Ramos (cell line): ENCODE measurements around the gene CCNG1.
"Not testable (repeated sequence)": the region's sequence is repeated elsewhere in the genome, so short reads cannot be mapped to it uniquely, and the experiment has no call there.

ENCODE experiments used
- in situ Hi-C: fragments of 300-500 bp; cut with MboI; formaldehyde crosslinking; loops from one replicate; pipeline ENCODE4 v1.14.3; 2022; ENCODE audit warnings: low sequenced_read_pairs; ENCODE audit not compliant: unreplicated experiment

CCNG1 gene

GRCh38 chr5:163437309-163438182 is at the start of gene CCNG1:
Gene CCNG1, plus strand, starts transcription at chr5:163437595. Its CDS starts 1,662 bp downstream, at chr5:163439257.
- in situ Hi-C loops, result no loop called here

GRCh38 chr5:163395792-163396191 is 41.6 kb upstream of the CCNG1 start:
- in situ Hi-C loops, result no loop called here

- in situ Hi-C loops, result not testable (repeated sequence)
Measured at GRCh38 chr5:163396818-163397340, 40.5 kb upstream of the CCNG1 start.

GRCh38 chr5:163397354-163397753 is 40.0 kb upstream of the CCNG1 start:
- in situ Hi-C loops, result no loop called here

- in situ Hi-C loops, result no loop called here
Measured at GRCh38 chr5:163399923-163400322, 37.5 kb upstream of the CCNG1 start.

GRCh38 chr5:163401271-163401670 is 36.1 kb upstream of the CCNG1 start:
- in situ Hi-C loops, result no loop called here

- in situ Hi-C loops, result no loop called here
Measured at GRCh38 chr5:163402007-163402406, 35.4 kb upstream of the CCNG1 start.

GRCh38 chr5:163404364-163405173 is 32.8 kb upstream of the CCNG1 start:
- in situ Hi-C loops, result no loop called here

- in situ Hi-C loops, result no loop called here
Measured at GRCh38 chr5:163407034-163407655, 30.2 kb upstream of the CCNG1 start.

- in situ Hi-C loops, result no loop called here
Measured at GRCh38 chr5:163408311-163408923, 29.0 kb upstream of the CCNG1 start.

GRCh38 chr5:163409384-163409783 is 28.0 kb upstream of the CCNG1 start:
- in situ Hi-C loops, result no loop called here

GRCh38 chr5:163410505-163410904 is 26.9 kb upstream of the CCNG1 start:
- in situ Hi-C loops, result no loop called here

- in situ Hi-C loops, result not testable (repeated sequence)
Measured at GRCh38 chr5:163415673-163416072, 21.7 kb upstream of the CCNG1 start.

- in situ Hi-C loops, result no loop called here
Measured at GRCh38 chr5:163424836-163425235, 12.6 kb upstream of the CCNG1 start.

- in situ Hi-C loops, result not testable (repeated sequence)
Measured at GRCh38 chr5:163426128-163426527, 11.3 kb upstream of the CCNG1 start.

GRCh38 chr5:163432544-163432943 is 4.9 kb upstream of the CCNG1 start:
- in situ Hi-C loops, result no loop called here

- in situ Hi-C loops, result no loop called here
Measured at GRCh38 chr5:163433271-163433670, 4.1 kb upstream of the CCNG1 start.

GRCh38 chr5:163434401-163434866 is 3.0 kb upstream of the CCNG1 start:
- in situ Hi-C loops, result no loop called here

- in situ Hi-C loops, result no loop called here
Measured at GRCh38 chr5:163436515-163436914, 880 bp upstream of the CCNG1 start.

- in situ Hi-C loops, result no loop called here
Measured at GRCh38 chr5:163437011-163437308, 435 bp upstream of the CCNG1 start.
